Neural cell (in vitro differentiated cells): Measurements from ENCODE around the gene EPHA4. TPM values are rescaled to one million over a fixed set of nuclear protein-coding genes. Genes with fewer than 3 reads are reported as not detected.
A peak's percentile ranks its signal among the peaks of the same experiment; 100 is the strongest.

Source experiments
- H2AFZ ChIP-seq: fragments of 200-600, 300-800 bp; sonication (generic), shearing (Covaris generic); 2 replicates; pipeline ENCODE4 v1.6.0; 2014; ENCODE audit warnings: low read depth, mild to moderate bottlenecking, antibody characterized with exemption, low read length, moderate library complexity
- H3F3A ChIP-seq: fragments of 200-600 bp; shearing (Covaris generic); 2 replicates; pipeline ENCODE4 v1.6.1; 2016; ENCODE audit warnings: mild to moderate bottlenecking, moderate library complexity, mixed read lengths, antibody characterized with exemption, low read length; ENCODE audit not compliant: insufficient read depth, poor library complexity, severe bottlenecking
- H3K27ac ChIP-seq: fragments of 200-600, 300-800 bp; sonication (generic), shearing (Covaris generic); 2 replicates; pipeline ENCODE4 v1.5.1; 2014; ENCODE audit warnings: mild to moderate bottlenecking, low read length, moderate library complexity
- H3K27me3 ChIP-seq: fragments of 300-800, 200-600 bp; sonication (generic), shearing (Covaris generic); 2 replicates; pipeline ENCODE4 v1.6.0; 2014; ENCODE audit warnings: mild to moderate bottlenecking, low read depth, low read length, moderate library complexity; ENCODE audit not compliant: insufficient read depth
- H3K36me3 ChIP-seq: fragments of 300-800, 200-600 bp; sonication (generic), shearing (Covaris generic); 2 replicates; pipeline ENCODE4 v1.5.1; 2014; ENCODE audit warnings: mild to moderate bottlenecking, antibody characterized with exemption, low read length, moderate library complexity; ENCODE audit not compliant: insufficient read depth
- H3K4me2 ChIP-seq: fragments of 300-800, 200-600 bp; sonication (generic), shearing (Covaris generic); 2 replicates; pipeline ENCODE4 v1.6.0; 2014; ENCODE audit warnings: mild to moderate bottlenecking, low read length
- H3K4me3 ChIP-seq: fragments of 300-800, 200-600 bp; sonication (generic), shearing (Covaris generic); 2 replicates; pipeline ENCODE4 v1.5.1; 2014; ENCODE audit warnings: mild to moderate bottlenecking, low read length, moderate library complexity
- H3K79me2 ChIP-seq: fragments of 200-600 bp; shearing (Covaris generic); replicated peaks from 2 replicates; pipeline ENCODE4 v1.6.0; 2014; ENCODE audit warnings: mild to moderate bottlenecking, low read length, moderate library complexity; ENCODE audit not compliant: insufficient read depth
- H3K9ac ChIP-seq: fragments of 300-800, 200-600 bp; sonication (generic), shearing (Covaris generic); 2 replicates; pipeline ENCODE4 v1.6.1; 2016; ENCODE audit warnings: mild to moderate bottlenecking, low read length, mixed read lengths
- H3K9me2 ChIP-seq: fragments of 200-600 bp; shearing (Covaris generic); 2 replicates; pipeline ENCODE4 v1.6.1; 2016; ENCODE audit warnings: mild to moderate bottlenecking, low read length, mixed read lengths; ENCODE audit not compliant: insufficient read depth
- H3K9me3 ChIP-seq: fragments of 200-600, 300-800 bp; sonication (generic), shearing (Covaris generic); 2 replicates; pipeline ENCODE4 v1.6.1; 2016; ENCODE audit warnings: mild to moderate bottlenecking, mixed run types, low read length, moderate library complexity, mixed read lengths
- H4K20me1 ChIP-seq: fragments of 200-600 bp; shearing (Covaris generic); 2 replicates; pipeline ENCODE4 v1.6.1; 2016; ENCODE audit warnings: mild to moderate bottlenecking, mixed run types; ENCODE audit not compliant: insufficient read depth
- EP300 ChIP-seq: fragments of 450-650 bp; conservative IDR thresholded peaks from 2 replicates; pipeline ENCODE4 v1.6.1; 2014; ENCODE audit warnings: antibody characterized with exemption, mild to moderate bottlenecking, moderate library complexity; ENCODE audit not compliant: poor library complexity, severe bottlenecking
- EZH2 ChIP-seq: fragments of 200-600, 300-800 bp; shearing (Covaris generic), sonication (generic); IDR thresholded peaks from 2 replicates; pipeline ENCODE4 v1.6.1; 2014; ENCODE audit warnings: antibody characterized with exemption, low read length, borderline replicate concordance, mild to moderate bottlenecking; ENCODE audit not compliant: insufficient read depth, poor library complexity, severe bottlenecking
- MXI1 ChIP-seq: fragments of 450-650 bp; conservative IDR thresholded peaks from 2 replicates; pipeline ENCODE4 v1.6.1; 2014; ENCODE audit warnings: antibody characterized with exemption, mild to moderate bottlenecking; ENCODE audit not compliant: poor library complexity, severe bottlenecking
- POLR2AphosphoS5 ChIP-seq: IDR thresholded peaks from 2 replicates; pipeline ENCODE4 v1.6.1; 2012
- RAD21 ChIP-seq: fragments of 450-650 bp; conservative IDR thresholded peaks from 2 replicates; pipeline ENCODE4 v1.6.1; 2014; ENCODE audit warnings: antibody characterized with exemption, mild to moderate bottlenecking, moderate library complexity
- SMC3 ChIP-seq: fragments of 450-650 bp; conservative IDR thresholded peaks from 2 replicates; pipeline ENCODE4 v1.6.1; 2014; ENCODE audit warnings: antibody characterized with exemption, mild to moderate bottlenecking, moderate library complexity; ENCODE audit not compliant: poor library complexity
- TAF1 ChIP-seq: IDR thresholded peaks from 2 replicates; pipeline ENCODE4 v1.6.1; 2012; ENCODE audit warnings: low read depth
- polyA plus RNA-seq: library from polyadenylated mRNA; depleted of rRNA; stranded (reverse); fragments of >200 nt; gene quantifications from 2 replicates; pipeline ENCODE4 v1.2.3, GENCODE V29; 2014
- TF ChIP-seq, protein P1 (sequence below): IDR thresholded peaks from 2 replicates; pipeline ENCODE4 v1.6.1; 2012; ENCODE audit warnings: borderline replicate concordance
- TF ChIP-seq, protein P2 (sequence below): fragments of 450-650 bp; IDR thresholded peaks from 2 replicates; pipeline ENCODE4 v1.5.1; 2014; ENCODE audit warnings: antibody characterized with exemption, mild to moderate bottlenecking, moderate library complexity; ENCODE audit not compliant: poor library complexity, severe bottlenecking

Gene EPHA4
- polyA plus RNA-seq, 1 donor from 2014 or later: 71.1 TPM

DNA sequence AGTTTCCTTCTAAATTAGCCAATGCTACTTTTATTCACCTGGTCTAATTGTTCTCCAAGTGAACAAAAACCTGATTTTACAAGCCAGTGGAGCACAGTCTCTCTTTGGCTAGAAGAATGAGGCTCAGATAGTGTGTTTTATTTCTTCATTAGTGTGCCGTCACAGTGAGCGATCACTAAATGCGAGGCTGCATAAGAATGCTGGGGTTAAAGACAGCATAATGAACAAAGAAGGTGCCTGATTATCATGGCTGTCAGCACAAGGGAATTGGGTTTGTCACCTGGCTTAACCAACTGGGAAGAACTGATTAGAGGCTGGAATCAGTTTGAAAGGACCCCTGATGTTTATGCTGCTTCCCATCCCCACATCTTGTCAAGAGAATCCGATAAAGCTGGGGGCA is 76.4 kb downstream of the EPHA4 start:
- no peaks in the 10 kb centered on the region for H4K20me1 ChIP-seq
- H3K9ac ChIP-seq: no peak overlapping the region
- peak overlapping the region; percentile 44 for H3K4me3 ChIP-seq

DNA sequence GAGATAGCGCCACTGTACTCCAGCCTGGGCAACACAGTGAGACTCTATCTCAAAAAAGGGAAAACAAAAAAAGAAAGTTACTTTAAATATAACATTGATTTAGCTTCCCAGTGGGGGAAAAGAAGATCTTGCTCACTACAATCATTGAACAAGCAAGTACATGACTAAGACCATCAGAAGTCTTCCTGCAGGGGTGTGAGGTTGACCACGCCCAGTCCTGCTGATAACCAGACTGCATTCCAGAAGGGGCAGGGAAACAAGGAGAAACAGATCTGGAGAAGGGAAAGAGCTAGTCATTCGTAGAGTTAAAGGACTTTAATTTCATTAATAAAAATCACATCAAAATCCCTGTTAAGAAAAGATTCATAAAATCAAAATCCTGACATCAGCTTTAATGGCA is 77.5 kb downstream of the EPHA4 start:
- Histone ChIP-seq H2AFZ (no peak overlapping the region), H4K20me1 (no peaks in the 10 kb centered on the region), H3F3A (no peaks in the 10 kb centered on the region), H3K9ac (no peak overlapping the region), H3K4me3 (no peak overlapping the region), H3K27ac (no peak overlapping the region), H3K4me2 (no peak overlapping the region), H3K36me3 (no peaks in the 10 kb centered on the region), H3K27me3 (no peaks in the 10 kb centered on the region), H3K9me3 (no peaks in the 10 kb centered on the region), H3K79me2 (peaks cover 38% of the 10 kb centered on the region), H3K9me2 (no peaks in the 10 kb centered on the region)
- TF ChIP-seq TAF1 (no peak), EP300 (no peak), POLR2AphosphoS5 (no peak), MXI1 (no peak), RAD21 (no peak), EZH2 (no peak), SMC3 (no peak)
- TF ChIP-seq, protein P1, sequence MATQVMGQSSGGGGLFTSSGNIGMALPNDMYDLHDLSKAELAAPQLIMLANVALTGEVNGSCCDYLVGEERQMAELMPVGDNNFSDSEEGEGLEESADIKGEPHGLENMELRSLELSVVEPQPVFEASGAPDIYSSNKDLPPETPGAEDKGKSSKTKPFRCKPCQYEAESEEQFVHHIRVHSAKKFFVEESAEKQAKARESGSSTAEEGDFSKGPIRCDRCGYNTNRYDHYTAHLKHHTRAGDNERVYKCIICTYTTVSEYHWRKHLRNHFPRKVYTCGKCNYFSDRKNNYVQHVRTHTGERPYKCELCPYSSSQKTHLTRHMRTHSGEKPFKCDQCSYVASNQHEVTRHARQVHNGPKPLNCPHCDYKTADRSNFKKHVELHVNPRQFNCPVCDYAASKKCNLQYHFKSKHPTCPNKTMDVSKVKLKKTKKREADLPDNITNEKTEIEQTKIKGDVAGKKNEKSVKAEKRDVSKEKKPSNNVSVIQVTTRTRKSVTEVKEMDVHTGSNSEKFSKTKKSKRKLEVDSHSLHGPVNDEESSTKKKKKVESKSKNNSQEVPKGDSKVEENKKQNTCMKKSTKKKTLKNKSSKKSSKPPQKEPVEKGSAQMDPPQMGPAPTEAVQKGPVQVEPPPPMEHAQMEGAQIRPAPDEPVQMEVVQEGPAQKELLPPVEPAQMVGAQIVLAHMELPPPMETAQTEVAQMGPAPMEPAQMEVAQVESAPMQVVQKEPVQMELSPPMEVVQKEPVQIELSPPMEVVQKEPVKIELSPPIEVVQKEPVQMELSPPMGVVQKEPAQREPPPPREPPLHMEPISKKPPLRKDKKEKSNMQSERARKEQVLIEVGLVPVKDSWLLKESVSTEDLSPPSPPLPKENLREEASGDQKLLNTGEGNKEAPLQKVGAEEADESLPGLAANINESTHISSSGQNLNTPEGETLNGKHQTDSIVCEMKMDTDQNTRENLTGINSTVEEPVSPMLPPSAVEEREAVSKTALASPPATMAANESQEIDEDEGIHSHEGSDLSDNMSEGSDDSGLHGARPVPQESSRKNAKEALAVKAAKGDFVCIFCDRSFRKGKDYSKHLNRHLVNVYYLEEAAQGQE: no peak
- TF ChIP-seq, protein P2, sequence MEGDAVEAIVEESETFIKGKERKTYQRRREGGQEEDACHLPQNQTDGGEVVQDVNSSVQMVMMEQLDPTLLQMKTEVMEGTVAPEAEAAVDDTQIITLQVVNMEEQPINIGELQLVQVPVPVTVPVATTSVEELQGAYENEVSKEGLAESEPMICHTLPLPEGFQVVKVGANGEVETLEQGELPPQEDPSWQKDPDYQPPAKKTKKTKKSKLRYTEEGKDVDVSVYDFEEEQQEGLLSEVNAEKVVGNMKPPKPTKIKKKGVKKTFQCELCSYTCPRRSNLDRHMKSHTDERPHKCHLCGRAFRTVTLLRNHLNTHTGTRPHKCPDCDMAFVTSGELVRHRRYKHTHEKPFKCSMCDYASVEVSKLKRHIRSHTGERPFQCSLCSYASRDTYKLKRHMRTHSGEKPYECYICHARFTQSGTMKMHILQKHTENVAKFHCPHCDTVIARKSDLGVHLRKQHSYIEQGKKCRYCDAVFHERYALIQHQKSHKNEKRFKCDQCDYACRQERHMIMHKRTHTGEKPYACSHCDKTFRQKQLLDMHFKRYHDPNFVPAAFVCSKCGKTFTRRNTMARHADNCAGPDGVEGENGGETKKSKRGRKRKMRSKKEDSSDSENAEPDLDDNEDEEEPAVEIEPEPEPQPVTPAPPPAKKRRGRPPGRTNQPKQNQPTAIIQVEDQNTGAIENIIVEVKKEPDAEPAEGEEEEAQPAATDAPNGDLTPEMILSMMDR: no peak

More for the DNA sequence above, 76.4 kb downstream of the EPHA4 start:
- Histone ChIP-seq H3K27ac (no peak overlapping the region), H3K79me2 (peaks cover 29% of the 10 kb centered on the region), H2AFZ (no peak overlapping the region), H3K4me2 (no peak overlapping the region), H3F3A (no peaks in the 10 kb centered on the region), H3K27me3 (no peaks in the 10 kb centered on the region), H3K36me3 (no peaks in the 10 kb centered on the region), H3K9me2 (no peaks in the 10 kb centered on the region), H3K9me3 (no peaks in the 10 kb centered on the region)
- TF ChIP-seq POLR2AphosphoS5 (peak; percentile 15), EZH2 (no peak)

DNA sequence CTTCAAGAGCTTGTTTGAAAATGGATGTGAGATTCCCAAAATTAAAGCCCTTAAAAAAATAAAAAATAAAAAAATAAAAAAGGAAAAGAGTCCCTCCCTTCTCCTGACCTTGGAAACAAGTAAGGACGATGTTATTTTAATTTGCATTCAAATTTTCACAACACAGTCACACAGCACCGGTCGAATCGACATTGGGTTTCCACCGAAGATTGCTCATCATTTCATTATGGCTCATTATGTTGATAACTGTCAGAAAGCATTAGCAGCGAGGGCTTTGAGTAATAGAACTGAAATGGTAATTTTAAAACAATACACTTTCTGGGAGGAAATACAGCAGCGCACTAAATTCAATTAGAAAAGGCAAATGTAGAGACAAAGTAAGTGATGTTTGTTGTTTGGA is 78.7 kb downstream of the EPHA4 start:
- Histone ChIP-seq H3K9me2 (no peaks in the 10 kb centered on the region), H3K79me2 (peaks cover 48% of the 10 kb centered on the region), H3K4me3 (peak overlapping the region; percentile 27), H3F3A (no peaks in the 10 kb centered on the region), H3K27me3 (no peaks in the 10 kb centered on the region), H3K9ac (no peak overlapping the region), H3K4me2 (no peak overlapping the region), H3K27ac (no peak overlapping the region), H2AFZ (no peak overlapping the region), H3K9me3 (no peaks in the 10 kb centered on the region), H4K20me1 (no peaks in the 10 kb centered on the region), H3K36me3 (no peaks in the 10 kb centered on the region)
- no peak for TF ChIP-seq SMC3
- no peak for TF ChIP-seq EP300
- no peak for TF ChIP-seq TAF1
- no peak for TF ChIP-seq MXI1
- no peak for TF ChIP-seq EZH2
- TF ChIP-seq, protein P1: no peak
- no peak for TF ChIP-seq RAD21
- TF ChIP-seq, protein P2: no peak
- no peak for TF ChIP-seq POLR2AphosphoS5
